Right ventricle myocardium inferior (tissue), 1 donor: ENCODE measurements around the gene CARD10. TPM values are rescaled to one million over a fixed set of nuclear protein-coding genes. Genes with fewer than 3 reads are reported as not detected.
A peak's percentile ranks its signal among the peaks of the same experiment; 100 is the strongest.

Experiments used
- ATAC-seq: fragments of 200-7000 bp; cut with Tn5 transposase; one replicate; pipeline ENCODE4 v1.9.1; 2020; ENCODE audit warnings: mild to moderate bottlenecking, moderate library complexity
- DNase-seq: peaks from one replicate; pipeline ENCODE4 v3.0.0; 2021; ENCODE audit errors: missing footprints
- intact Hi-C: fragments of 100-400 bp; cut with DNase I; formaldehyde crosslinking; loops from one replicate; pipeline ENCODE4 v1.11.0; 2022
- total RNA-seq: library from RNA; stranded (reverse); fragmentation: NEBNext Ultra II Directional; extraction: Animal tissue kit (Norgen Biotek cat#: 25700); gene quantifications from one replicate; pipeline ENCODE4 v1.2.1, GENCODE V29; 2021
- donor health status: DM: no; HTN: yes; CAD: no; lungs with severe emphysema.

Gene CARD10
- total RNA-seq, 1 donor from 2014 or later, result 10.3 TPM

DNA sequence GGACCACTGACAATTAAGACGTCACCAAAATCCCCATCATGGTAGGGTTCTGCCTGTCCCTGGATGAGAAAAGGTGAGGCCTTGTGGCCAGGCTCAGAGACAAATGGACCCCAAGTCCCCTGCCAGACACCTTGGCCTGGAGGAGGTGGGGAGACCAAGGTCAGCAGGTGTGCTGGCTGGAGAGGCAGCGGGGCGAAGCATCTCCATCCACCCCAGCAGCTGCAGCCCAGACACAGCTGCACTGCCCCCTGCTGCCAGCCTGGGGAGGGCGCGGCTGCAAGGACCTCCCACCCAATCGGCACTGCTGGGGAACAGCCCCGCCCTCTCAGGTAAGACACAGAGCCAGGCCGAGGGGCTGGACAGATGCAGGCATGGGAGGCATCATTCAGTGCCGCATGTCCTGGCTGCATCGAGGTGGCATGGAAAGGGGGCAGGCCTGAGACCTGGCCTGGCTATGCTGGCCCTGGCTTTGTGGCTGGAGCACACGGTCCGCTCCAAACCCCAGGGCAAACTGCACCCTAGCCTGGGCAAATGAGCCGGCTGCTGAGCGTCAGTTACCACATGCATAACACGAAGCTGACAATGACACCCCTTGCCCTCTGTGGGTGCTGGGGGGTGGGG is 20.8 kb downstream of the CARD10 start:
- ATAC-seq (no peak), DNase-seq (no peak)
- intact Hi-C loops, result no loop called here

DNA sequence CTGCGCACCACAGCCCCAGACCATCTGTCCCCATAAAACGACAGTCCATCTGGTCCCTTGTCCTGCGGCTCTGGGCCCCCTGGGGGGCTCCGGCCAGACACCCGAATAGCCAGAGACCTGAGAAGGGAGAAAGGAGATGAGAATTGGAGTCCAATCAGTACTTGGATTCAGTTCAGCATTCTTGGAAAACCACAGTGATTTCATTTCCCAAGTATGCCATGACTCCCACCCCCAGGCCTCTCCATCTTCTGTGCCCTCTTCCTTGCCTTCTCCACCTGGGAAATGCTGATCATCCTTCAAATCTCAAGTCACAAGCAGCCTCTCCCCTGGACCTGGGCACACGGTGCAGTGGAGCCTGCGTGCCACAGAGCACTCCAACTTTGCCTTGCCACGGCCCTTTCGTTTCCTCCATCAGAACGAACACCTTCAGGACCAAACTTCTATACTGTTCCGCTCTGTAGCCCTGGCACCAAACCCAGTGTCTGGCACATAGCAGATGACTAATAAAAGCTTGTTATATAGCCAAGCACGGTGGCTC is 22.1 kb downstream of the CARD10 start:
- no peak for ATAC-seq
- no peak for DNase-seq
- intact Hi-C loops, result no loop called here

DNA sequence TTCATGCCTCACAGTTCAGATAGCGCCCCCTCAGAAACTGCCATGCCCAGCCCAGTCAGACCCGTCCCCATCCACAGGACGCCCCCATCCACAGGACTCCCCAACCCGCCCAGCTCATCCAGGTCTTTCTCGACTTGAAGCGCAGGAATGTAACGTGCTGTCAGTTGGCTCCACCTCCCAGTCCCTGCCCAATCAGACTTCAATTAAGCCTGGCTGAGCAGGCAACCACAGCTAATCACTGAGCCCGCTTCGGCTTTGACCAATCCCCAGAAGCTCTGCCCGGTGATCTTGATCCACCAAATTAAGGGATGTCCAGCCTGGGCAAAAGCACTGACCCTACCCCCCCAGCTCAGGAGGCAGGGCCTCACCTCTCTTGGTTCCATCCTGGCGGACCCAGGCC is 22.6 kb downstream of the CARD10 start:
- intact Hi-C loops, result no loop called here
- DNase-seq (no peak), ATAC-seq (no peak)

DNA sequence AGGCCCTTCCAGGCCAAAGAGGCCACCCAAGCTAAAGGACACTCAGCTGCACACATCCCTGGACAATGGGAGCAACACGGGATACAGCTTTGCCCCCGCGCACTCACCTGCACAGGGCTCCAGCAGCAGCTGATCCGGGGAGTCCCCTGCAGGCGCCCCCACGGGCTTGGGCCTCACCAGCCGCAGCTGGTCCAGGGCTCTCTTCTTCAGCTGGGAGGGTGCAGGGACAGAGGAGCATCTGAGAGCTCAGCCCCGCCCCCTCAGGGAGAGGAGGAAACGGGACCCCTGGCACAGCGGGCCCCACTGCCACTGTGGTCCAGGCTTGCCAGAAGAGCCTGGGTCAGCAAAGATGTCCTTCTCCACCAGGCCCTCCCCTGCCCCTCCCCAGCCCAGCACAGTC is 25.2 kb downstream of the CARD10 start:
- ATAC-seq (no peak), DNase-seq (no peak)
- intact Hi-C loops, result no loop called here

DNA sequence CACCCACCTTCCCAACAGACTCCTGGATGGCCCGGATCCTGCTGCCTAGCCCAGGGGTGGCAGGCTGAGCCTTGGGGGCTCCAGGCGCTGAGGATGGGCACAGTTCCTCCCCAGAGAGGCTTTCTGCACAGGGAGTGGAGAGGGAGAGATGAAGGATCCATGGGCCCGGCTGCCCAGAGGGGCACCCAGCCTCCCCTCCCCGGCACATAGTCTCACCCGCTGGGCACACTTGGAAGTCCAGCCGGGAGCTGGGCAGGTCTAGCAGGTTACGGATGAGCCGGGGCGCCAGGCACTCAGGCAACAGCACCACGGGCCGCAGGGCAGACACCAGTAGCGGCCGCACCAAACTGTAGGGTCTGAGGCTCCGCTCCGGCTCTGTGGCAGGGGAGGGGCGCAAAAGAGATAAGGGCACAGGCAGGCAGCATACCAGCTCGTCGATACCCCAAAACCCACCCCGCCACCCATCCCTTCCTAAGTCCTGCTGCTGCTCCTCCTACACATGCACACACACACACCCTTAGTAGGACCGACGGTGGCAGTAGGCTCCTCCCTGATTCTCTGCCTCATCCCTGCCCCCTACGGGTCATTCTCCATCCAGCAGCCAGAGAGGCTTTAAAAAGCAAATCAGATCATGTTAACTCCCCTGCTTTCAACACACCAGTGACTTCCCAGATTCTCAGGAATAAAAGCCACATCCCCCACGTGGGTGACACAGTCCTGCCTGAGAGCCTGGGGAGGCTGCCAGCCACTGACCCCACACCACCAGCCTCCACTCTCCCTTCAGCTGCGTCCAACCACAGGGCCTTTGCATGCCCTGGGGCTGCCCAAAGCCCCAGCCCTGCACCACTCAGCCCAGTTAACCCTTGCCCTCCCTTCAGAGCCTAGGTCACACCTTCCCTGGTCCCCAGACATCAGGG is 26.5 kb downstream of the CARD10 start:
- ATAC-seq (no peak), DNase-seq (no peak)
- intact Hi-C loops, result no loop called here

DNA sequence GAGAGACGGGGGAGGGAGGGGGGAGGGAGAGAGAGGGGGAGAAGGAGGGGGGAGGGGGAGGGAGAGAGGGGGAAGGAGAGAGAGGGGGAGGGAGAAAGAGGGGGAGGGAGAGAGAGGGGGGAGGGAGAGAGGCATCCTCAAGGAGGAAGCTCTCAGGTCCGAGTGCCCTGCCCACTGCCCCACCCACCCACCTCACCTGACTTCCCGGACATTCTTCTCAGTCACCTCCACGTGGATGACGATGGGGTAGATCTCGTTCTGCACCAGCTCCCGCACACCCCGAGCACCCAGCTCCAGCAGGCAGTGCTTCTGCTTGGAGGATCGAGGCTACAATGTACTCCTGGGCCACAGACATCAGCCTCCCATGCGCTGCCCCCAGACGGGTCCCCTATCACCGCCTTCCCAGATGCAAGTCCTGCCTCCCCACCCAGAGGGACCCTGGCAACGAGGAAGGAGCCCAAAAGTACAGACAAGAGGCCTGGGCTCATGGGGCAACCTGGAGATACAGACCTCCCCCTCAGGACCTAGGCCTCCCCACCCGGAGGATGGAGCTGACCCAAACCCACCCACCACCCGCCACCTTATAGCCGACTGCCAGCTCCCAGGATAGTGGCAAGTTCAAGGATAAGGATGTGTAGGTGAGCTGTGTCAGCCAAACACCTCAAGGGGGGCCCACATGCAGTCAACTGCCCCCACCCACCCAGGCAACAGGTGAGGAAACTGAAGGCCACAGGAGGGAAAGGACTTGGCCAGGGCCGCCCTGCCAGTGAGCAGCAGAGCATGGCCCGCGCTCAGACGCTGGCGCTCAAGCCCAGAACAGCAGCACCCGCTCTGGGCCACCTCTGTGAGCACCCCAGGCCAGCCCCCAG is 27.4 kb downstream of the CARD10 start:
- DNase-seq, result no peak
- ATAC-seq, result no peak
- intact Hi-C loops, result no loop called here

DNA sequence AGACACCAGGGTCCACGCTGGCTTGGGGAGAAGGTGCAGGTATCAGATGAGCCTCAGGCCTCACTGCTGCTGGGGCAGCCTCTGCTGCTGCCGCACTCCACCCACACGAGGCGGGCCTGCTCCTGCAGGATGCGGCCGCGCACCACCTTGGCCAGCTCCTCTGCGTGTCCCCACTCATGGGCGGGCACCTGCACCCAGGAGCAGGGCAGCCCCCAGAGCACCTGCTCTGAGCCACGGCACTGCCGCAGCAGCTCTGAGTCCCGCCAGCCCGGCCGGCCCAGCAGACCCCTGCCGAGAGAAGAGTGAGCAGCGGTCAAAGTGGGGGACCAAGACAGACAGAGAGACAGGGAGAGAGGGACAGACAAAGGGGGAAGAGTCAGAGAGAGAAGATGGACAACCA is 28.1 kb downstream of the CARD10 start:
- intact Hi-C loops, result no loop called here
- ATAC-seq (no peak), DNase-seq (no peak)

DNA sequence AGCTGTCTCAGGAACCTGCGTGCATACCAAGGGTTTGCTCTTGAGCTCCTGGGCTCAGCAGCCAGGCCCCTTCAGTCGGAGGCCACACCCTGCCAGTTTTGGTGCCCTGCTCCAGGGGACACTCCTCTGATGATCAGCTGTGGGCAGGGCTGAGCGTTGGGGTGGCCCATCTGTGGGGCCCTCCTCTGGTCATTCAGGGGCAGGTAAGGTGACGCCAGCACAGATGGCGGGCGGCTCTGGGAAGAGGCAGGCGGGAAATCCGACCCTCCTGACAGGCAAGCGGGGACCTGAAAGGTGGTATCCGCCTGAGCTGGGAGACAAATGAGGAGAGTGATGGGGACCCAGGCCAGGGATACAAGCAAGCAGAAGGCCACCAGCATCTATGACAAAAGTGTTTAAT is 29.2 kb downstream of the CARD10 start:
- intact Hi-C loops, result no loop called here
- DNase-seq, result no peak

DNA sequence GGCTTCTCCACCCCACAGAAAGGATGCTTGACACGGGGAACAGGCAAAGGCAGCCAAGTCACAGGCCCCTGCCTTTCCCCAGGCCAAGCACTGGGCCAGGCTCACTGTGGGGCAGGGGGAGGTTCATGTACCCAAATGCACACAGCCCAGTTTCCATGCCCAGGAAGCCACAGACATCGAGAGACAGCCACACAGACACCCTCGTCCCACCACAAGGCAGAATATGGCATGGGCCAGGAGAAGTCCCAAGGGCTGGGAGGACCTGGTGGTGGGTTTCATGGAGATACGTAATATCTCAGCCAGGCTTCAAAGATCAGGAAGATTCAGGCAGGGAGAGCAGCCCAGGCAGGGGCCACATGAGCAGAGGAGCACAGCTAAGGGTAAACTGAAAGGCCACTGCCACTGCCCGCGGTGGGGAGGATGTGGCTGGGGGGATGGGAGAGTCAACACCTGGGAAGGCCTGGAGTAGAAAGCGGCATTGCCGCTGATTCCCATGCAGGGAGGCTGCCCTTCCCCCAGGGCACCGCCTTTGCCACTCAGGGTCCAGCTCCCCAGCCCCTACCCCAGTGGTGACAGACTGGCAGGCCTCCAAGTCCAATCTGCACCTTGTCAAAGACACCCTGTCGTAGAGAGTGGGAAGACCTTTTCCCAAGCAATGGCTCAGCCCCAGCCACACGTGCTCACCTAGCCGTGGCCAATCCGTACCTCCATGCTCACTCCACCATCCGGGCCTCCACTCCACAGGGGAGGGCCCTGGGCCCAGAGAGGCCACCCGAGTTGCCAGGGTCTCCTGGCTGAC is 30.7 kb downstream of the CARD10 start:
- no peak for ATAC-seq
- no peak for DNase-seq
- intact Hi-C loops, result no loop called here

More for the DNA sequence above, 29.2 kb downstream of the CARD10 start:
- no peak for ATAC-seq

DNA sequence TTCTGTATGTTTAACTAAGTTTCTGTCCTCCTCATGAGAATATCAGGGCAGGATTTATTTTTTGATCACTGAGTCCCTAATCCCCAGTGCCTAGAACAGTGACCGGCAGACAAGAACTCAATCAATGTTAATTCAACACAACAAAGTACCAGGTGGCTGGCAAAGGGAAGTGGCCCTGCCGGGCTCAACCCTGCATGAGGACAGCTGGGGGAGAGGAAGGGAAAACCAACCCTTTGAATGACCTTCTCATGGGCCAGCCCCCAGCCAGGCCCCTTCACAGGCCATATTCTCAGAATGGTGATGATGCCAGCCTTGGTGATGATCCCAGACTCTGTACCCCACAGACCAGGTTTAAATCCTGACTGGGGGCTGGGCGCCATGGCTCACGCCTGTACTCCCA is 31.6 kb downstream of the CARD10 start:
- DNase-seq, result no peak
- intact Hi-C loops, result no loop called here
- ATAC-seq, result no peak

DNA sequence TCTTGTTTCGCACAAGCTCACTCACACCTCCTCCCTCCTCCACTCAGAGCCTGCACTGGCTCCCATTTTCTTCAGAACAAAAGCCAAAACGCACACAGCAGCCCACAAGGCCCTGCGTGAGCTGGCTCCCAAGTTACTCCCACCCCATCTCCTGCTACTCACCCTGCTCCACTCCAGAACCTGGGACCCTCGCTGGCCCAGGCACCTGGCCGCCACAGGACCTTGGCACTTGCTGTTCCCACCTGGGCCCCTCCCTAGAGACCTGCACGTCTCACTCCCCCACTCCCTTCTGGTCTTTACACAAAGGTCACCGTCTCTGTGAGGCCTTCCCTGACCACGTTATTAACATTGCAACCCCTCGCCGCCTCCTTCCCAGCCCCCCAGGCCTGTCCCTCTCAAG is 32.1 kb downstream of the CARD10 start:
- DNase-seq (no peak), ATAC-seq (no peak)
- intact Hi-C loops, result no loop called here

DNA sequence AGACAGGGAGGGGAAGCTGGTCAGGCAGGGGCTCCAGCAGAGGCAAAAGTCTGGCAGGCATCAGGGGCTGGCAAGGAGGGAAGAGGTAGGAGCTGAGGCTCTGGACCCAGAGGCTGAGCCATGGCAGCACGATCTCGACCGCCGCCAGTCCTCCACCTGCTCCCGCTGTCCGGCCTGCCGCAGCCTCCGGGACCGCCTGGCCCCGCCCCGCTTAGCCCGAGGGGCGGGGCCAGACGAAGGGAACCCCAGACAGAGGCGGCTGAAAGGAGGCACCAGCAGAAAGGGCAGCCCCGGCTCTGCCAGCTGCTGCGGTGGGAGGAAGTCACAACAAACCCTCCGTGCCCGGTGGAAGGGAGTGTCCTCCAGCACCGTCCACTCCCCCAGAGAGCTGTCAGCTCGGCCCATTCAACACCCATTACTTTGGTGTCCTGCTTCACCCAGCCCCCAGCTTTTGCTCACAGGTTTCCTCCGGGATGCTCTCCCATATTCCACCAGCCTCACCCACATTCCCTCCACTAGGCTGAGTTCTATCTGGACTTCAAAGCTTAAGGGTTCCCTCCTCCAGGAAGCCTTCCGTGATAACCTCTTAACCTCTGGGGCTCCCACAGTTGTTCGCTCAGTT is 32.9 kb downstream of the CARD10 start, which contains the start of gene MFNG:
Gene MFNG, minus strand, starts transcription at position 161 of the 622 bp plus-strand sequence. CDS start 207 bp downstream, outside the sequence.
- ATAC-seq (peak; percentile 72), DNase-seq (peak; percentile 89)
- intact Hi-C loops, result no loop called here

DNA sequence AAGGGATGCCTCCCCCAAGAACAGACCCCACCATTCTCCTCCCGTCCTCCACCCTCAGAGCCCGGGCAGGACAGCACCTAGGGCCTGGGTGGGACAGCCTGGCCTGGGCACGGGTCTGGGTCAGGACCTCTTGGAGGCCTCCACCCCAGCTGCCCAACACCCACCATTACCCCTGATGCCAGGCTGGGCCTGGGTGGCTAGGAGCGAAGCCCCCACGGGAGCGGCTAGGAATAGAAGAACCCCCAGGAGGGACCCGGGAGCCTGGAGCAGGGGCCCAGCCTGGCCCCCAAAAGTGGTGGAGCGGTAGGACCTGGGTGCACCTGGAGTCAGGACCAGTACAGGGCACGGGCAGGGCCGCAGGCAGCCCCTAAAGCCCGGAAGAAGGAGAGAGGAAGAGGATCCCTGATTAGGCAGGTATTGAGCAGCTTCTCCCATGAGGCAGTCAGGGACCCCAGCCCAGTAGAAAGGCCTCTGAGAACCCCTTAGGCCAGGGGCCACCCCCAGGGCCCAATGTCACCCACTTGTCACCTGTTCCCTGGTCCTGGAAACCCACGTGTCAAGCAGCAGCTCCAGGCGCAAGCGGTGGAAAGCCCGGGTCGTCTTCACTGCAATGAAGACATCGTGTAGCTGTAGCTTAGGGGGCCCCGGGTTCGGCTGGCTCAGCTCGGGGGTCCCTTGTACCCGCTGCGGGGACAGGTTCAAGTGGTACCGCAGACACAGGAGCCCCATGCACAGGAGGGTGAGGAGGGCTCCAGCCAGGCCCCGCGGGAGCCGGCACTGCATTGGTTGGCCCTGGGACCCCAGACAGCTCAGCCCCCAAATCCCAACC is 33.6 kb downstream of the CARD10 start:
- DNase-seq (no peak), ATAC-seq (peak; percentile 1)
- intact Hi-C loops, result no loop called here

DNA sequence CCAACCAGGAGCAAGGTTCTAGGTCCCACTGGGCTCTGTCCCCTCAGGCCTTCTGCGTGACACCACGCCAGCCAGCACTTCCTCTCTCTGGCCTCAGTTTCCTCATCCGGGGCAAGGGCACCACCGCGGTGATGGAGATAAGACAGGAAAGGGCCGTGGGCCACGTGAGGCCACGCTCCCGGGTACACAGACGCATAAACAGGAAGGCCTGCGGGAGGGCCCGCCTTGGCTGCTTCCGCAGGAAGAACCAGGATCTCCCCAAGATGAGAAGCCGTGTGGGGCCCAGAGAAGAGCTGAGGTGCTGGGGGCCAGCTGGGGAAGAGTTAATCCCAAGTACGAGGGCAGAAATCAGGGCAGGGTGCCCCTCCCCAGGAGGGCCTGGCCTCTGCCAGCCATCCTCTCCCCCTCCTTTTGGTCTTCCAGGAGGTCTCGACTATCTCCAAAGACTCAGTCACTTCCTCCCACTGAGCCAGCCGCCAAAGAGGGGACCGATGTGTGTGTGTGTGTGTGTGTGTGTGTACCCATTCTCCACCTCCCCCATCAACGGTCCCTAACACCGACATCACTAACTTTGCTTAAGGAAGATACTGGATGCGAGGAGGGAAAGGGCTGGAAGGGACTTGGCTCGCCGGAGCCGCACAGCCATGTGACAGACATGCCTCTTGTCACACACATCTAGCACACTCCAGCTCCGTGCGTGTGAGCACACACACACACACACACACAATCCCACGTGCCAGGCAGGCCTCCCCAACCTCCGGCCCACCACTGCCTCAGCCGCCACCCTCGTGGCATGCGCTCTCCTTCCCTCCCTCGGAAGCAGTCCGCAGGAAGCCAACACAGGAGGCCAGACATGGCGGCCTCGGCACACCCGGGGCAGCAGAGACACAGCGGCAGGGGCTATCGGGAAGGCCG is 34.5 kb downstream of the CARD10 start:
- ATAC-seq (peak; percentile 65), DNase-seq (peak; percentile 95)
- intact Hi-C loops, result no loop called here

DNA sequence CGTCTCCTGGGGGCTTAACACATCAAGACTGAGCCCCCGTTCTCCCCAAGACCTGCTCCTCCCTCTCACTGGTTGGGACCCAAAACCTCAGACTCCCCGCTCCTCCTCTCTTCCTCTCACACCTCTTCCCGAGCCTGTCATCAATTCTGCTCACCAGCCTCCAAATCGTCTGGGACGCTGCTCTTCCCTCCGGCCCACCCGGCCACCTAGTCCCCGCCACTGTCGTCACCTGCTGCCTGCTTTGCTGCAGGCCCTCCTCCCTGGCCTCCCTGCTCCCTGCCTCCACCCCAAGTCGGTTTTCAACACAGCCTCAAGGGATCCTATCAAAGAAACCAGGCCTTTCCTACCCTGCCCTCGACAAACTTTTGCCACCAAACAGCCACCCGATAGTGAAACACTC is 36.2 kb downstream of the CARD10 start:
- ATAC-seq (no peak), DNase-seq (peak; percentile 22)
- intact Hi-C loops, result no loop called here

DNA sequence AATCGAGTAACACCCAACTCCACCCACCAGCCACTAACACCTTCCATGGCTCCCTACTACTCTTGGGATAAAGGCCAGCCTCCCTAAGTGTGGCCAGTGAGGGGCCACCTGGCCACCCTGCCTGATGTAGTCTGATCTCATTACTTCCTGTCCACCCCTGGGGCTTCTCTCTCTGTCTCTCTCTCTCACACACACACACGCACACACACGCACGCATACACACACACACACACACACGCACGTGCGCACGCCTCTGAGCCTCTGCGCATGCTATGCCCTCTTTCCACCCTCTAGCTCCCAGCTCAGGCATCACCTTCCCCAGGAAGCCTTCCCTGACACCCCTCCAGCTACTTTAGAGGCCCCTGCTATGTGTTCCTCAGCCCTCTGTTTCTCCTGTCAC is 37.0 kb downstream of the CARD10 start:
- ATAC-seq, result no peak
- DNase-seq, result no peak
- intact Hi-C loops, result no loop called here
